Panc1 (cell line): ENCODE measurements around the gene TOP3A. TPM values are rescaled to one million over a fixed set of nuclear protein-coding genes. Genes with fewer than 3 reads are reported as not detected.

Source experiments
- ATAC-seq: fragments of 200-7000 bp; cut with Tn5 transposase; 2 replicates; pipeline ENCODE4 v1.9.1; 2020; ENCODE audit warnings: mild to moderate bottlenecking, moderate library complexity
- BruUV-seq: library from RNA; stranded (reverse); fragments of 400-500 nt; replicated peaks from 2 replicates; lab custom pipeline; 2021; lab: Mats Ljungman, UMichigan
- CTCF ChIA-PET: fragments of 300-600 bp; sonication (Branson Sonifier 250); formaldehyde crosslinking; loops from one replicate; lab custom pipeline; 2022; ENCODE audit warnings: antibody characterized with exemption; lab: Charles Lee
- POLR2A ChIA-PET: fragments of 300-600 bp; sonication (Branson Sonifier 250); formaldehyde crosslinking; loops from one replicate; lab custom pipeline; 2022; ENCODE audit warnings: antibody characterized with exemption; lab: Charles Lee
- DNase-seq: peaks from one replicate; pipeline ENCODE4 v3.0.0-alpha.2; 2010; ENCODE audit warnings: low read depth, low spot score
- H3K27ac ChIP-seq: 2 replicates; pipeline ENCODE4 v1.5.1; 2011; ENCODE audit warnings: mild to moderate bottlenecking, low read length, inconsistent platforms
- H3K27me3 ChIP-seq: fragments of 200-500 bp; sonication (Bioruptor generic); 2 replicates; pipeline ENCODE4 v1.6.0; 2014; ENCODE audit warnings: low read length, inconsistent platforms; ENCODE audit not compliant: control insufficient read depth, insufficient read depth
- H3K36me3 ChIP-seq: fragments of 200-500 bp; sonication (Bioruptor generic); 2 replicates; pipeline ENCODE4 v1.5.1; 2014; ENCODE audit warnings: inconsistent platforms, mild to moderate bottlenecking, low read length, moderate library complexity; ENCODE audit not compliant: control insufficient read depth, insufficient read depth
- H3K4me1 ChIP-seq: 2 replicates; pipeline ENCODE4 v1.5.1; 2011; ENCODE audit warnings: inconsistent platforms, mild to moderate bottlenecking, low read length, moderate library complexity; ENCODE audit not compliant: control insufficient read depth, insufficient read depth
- H3K4me3 ChIP-seq, 2 experiments: 2 replicates each; pipeline ENCODE4 v1.5.1; 2011 to 2012; ENCODE audit warnings: low read depth in 2 of 2, low read length in 2 of 2, mild to moderate bottlenecking in 2 of 2, inconsistent platforms in 1 of 2, moderate library complexity in 1 of 2
- H3K9me3 ChIP-seq: fragments of 200-500 bp; sonication (Bioruptor generic); 2 replicates; pipeline ENCODE4 v1.5.1; 2014; ENCODE audit warnings: low read depth, mild to moderate bottlenecking, inconsistent platforms, low read length, moderate library complexity; ENCODE audit not compliant: control insufficient read depth, insufficient read depth
- POLR2AphosphoS5 ChIP-seq: IDR thresholded peaks from 2 replicates; pipeline ENCODE4 v1.6.1; 2012; ENCODE audit warnings: mild to moderate bottlenecking, low read depth, low read length, moderate library complexity
- SIN3A ChIP-seq: IDR thresholded peaks from 2 replicates; pipeline ENCODE4 v1.6.1; 2012; ENCODE audit warnings: low read depth, mild to moderate bottlenecking, low read length, moderate library complexity, borderline replicate concordance; ENCODE audit not compliant: insufficient read depth
- TCF7L2 ChIP-seq: IDR thresholded peaks from 2 replicates; pipeline ENCODE4 v1.6.1; 2011; ENCODE audit warnings: mild to moderate bottlenecking, low read depth, low read length, inconsistent platforms
- in situ Hi-C: cut with HindIII; loops from 2 replicates; pipeline ENCODE4 v1.10.0; 2016; ENCODE audit warnings: low sequenced_read_pairs, low pct_unique_long_range_greater_than_20kb
- intact Hi-C: fragments of 100-400 bp; cut with micrococcal nuclease; formaldehyde crosslinking; loops from one replicate; pipeline ENCODE4 v1.10.0; 2022; ENCODE audit not compliant: unreplicated experiment
- total RNA-seq: library from RNA; stranded (reverse); gene quantifications from one replicate; pipeline ENCODE4 v1.2.1, GENCODE V29; 2021; ENCODE audit not compliant: unreplicated experiment
- TF ChIP-seq, protein P1 (sequence below), 2 experiments: IDR thresholded peaks; 2 replicates each; pipeline ENCODE4 v1.6.1; 2011 to 2012; ENCODE audit warnings: low read depth in 2 of 2, control low read depth in 1 of 2, low read length in 1 of 2, mild to moderate bottlenecking in 1 of 2, moderate library complexity in 1 of 2; ENCODE audit not compliant: insufficient read depth in 1 of 2
- TF ChIP-seq, protein P2 (sequence below): fragments of 450-650 bp; IDR thresholded peaks from 2 replicates; pipeline ENCODE4 v1.5.1; 2017; ENCODE audit warnings: mild to moderate bottlenecking

Gene TOP3A
- total RNA-seq, 1 experiment from 2014 or later = 49.3 TPM

DNA sequence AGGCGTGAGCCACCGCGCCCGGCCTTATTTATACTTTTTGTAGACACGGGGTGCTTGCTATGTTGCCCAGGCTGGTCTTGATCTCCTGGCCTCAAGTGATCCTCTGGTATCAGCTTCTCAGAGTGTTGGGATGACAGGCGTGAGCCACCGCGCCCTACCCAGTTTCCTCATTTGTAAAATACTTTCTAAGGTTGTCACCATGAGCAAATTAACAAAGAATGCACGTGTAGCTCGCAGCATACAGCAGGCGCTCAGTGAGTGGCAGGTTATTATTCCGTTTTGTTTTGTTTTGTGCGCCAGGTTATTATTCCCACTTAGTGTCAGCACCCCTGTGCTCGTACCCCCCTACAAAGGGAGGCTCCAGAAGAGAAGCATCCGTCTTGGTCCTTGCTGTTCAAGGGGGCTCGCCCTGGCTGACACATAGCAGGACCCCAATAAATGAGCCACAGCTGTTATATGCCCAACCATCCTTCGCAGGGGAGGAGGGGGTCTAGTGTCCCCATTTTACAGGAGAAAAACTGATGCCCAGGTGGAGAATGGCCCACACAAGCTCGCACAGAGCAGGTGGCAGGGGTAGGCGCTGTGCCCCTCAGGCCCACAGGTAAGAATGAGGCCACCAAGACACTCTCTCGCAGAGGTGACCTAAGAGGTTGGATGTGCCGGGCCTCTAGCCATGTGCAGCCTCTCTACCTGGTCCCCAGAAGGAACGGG lies 55.0 kb downstream of the TOP3A start:
- TF ChIP-seq POLR2AphosphoS5 = no peak
- TF ChIP-seq SIN3A = 0 out of 2 replicates have a peak, but pooled peaks have one; percentile 3
- no peak for TF ChIP-seq TCF7L2
- TF ChIP-seq, protein P1, sequence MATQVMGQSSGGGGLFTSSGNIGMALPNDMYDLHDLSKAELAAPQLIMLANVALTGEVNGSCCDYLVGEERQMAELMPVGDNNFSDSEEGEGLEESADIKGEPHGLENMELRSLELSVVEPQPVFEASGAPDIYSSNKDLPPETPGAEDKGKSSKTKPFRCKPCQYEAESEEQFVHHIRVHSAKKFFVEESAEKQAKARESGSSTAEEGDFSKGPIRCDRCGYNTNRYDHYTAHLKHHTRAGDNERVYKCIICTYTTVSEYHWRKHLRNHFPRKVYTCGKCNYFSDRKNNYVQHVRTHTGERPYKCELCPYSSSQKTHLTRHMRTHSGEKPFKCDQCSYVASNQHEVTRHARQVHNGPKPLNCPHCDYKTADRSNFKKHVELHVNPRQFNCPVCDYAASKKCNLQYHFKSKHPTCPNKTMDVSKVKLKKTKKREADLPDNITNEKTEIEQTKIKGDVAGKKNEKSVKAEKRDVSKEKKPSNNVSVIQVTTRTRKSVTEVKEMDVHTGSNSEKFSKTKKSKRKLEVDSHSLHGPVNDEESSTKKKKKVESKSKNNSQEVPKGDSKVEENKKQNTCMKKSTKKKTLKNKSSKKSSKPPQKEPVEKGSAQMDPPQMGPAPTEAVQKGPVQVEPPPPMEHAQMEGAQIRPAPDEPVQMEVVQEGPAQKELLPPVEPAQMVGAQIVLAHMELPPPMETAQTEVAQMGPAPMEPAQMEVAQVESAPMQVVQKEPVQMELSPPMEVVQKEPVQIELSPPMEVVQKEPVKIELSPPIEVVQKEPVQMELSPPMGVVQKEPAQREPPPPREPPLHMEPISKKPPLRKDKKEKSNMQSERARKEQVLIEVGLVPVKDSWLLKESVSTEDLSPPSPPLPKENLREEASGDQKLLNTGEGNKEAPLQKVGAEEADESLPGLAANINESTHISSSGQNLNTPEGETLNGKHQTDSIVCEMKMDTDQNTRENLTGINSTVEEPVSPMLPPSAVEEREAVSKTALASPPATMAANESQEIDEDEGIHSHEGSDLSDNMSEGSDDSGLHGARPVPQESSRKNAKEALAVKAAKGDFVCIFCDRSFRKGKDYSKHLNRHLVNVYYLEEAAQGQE (IDR thresholded peaks at IDR 0.05; ENCODE audit: insufficient read depth in 1 of 2, low read depth in 2 of 2, low read length in 1 of 2) = no peak
- H3K27me3 ChIP-seq = no peaks in the 10 kb centered on the region
- peak overlapping the region; percentile 74 to 75 for H3K4me3 ChIP-seq
- no peaks in the 10 kb centered on the region for H3K9me3 ChIP-seq
- H3K36me3 ChIP-seq = peaks cover 3% of the 10 kb centered on the region; the same call in 1 of the 2 replicates
- in situ Hi-C loops (no loop called here), intact Hi-C loops (no loop called here)
- CTCF ChIA-PET = interaction anchor here (0.7 kb wide), 1 partner anchor 87 kb away, joined by 4 read pairs; no protein-coding TSS in a partner anchor
- H3K4me1 ChIP-seq = peaks cover 13% of the 10 kb centered on the region
- DNase-seq (peak; percentile 83), ATAC-seq (peak; percentile 10)
- BruUV-seq = no TSS peak
- peak overlapping the region; percentile 76 for H3K27ac ChIP-seq
- POLR2A ChIA-PET = no interaction called here

DNA sequence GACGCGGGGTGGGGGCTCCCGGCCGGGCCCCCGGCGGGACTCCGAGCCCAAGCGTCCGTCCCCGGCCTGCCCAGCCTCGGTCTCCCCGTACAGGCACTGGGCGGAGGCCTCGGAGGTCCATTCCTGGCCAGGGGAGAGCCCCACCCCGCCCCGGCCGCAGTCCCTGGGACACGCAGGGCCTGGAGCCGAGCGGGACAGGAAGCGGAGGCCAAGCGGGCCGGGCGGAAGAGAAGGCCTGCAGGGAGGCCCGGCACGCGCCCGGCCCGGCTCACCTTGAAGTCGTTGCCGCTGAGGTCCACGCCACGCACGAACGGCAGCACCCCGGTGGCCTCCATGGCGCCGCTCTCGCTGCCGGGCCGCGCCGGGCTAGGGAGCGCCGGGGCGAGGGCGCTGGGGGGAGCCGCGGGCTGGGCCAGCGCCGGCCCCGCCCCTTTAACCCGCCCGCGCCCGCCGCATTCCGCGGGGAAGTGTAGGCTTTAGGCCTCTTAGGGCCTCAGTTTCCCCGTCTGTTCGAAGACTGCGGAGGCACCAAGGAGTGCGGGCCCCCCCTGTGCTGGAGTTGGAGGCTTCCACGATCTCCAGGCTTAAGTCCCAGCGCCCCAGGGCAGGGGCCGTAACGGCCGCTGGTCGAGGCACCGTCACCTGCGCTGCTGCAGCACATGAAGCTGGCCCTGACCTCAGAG lies 56.3 kb downstream of the TOP3A start, which contains the start of gene FLII:
TSS of gene FLII (minus strand) at position 383 of the 683 bp plus-strand sequence. CDS start at position 335, 48 bp downstream.
- ATAC-seq (peak; percentile 72), DNase-seq (no peak)
- no TSS peak for BruUV-seq
- peaks cover 13% of the 10 kb centered on the region for H3K4me1 ChIP-seq
- H3K27ac ChIP-seq = peak within 1 kb of the TSS; percentile 86
- TF ChIP-seq, protein P2, sequence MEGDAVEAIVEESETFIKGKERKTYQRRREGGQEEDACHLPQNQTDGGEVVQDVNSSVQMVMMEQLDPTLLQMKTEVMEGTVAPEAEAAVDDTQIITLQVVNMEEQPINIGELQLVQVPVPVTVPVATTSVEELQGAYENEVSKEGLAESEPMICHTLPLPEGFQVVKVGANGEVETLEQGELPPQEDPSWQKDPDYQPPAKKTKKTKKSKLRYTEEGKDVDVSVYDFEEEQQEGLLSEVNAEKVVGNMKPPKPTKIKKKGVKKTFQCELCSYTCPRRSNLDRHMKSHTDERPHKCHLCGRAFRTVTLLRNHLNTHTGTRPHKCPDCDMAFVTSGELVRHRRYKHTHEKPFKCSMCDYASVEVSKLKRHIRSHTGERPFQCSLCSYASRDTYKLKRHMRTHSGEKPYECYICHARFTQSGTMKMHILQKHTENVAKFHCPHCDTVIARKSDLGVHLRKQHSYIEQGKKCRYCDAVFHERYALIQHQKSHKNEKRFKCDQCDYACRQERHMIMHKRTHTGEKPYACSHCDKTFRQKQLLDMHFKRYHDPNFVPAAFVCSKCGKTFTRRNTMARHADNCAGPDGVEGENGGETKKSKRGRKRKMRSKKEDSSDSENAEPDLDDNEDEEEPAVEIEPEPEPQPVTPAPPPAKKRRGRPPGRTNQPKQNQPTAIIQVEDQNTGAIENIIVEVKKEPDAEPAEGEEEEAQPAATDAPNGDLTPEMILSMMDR = no peak
- TF ChIP-seq SIN3A = peak; percentile 67; the same call in 1 of the 2 replicates
- in situ Hi-C loops (no loop called here), intact Hi-C loops (no loop called here)
- ChIA-PET POLR2A (no interaction called here), CTCF (interaction anchor here (0.6 kb wide), 1 partner anchor 492 kb away, joined by 3 read pairs; no protein-coding TSS in a partner anchor)
- H3K36me3 ChIP-seq = peaks cover 3% of the 10 kb centered on the region; the same call in 1 of the 2 replicates
- no peaks in the 10 kb centered on the region for H3K9me3 ChIP-seq
- H3K4me3 ChIP-seq = peak within 1 kb of the TSS; percentile 79 to 88
- no peaks in the 10 kb centered on the region for H3K27me3 ChIP-seq
